Activated CD8-positive, alpha-beta memory T cell treated with anti-CD3 and anti-CD28 coated beads for 36 hours (primary cell): ENCODE data around the gene ZSCAN18. TPM values are rescaled to one million over a fixed set of nuclear protein-coding genes. Genes with fewer than 3 reads are reported as not detected.
"Not testable (repeated sequence)": the region's sequence is repeated elsewhere in the genome, so short reads cannot be mapped to it uniquely, and the experiment has no call there.

ENCODE experiments used
- CTCF ChIA-PET: fragments of 350-600 bp; sonication (Branson Sonifier 250); formaldehyde crosslinking; loops from one replicate; lab custom pipeline; 2021; ENCODE audit warnings: antibody characterized with exemption; lab: Charles Lee
- POLR2A ChIA-PET: fragments of 350-600 bp; sonication (Branson Sonifier 250); formaldehyde crosslinking; loops from one replicate; lab custom pipeline; 2021; ENCODE audit warnings: antibody characterized with exemption; lab: Charles Lee
- total RNA-seq, 2 experiments: library from RNA; stranded (reverse); gene quantifications; one replicate each; pipeline ENCODE4 v1.2.3, GENCODE V29; 2021

ZSCAN18 gene
- 10 to 100 TPM; 19.0 to 25.6 TPM for total RNA-seq

DNA sequence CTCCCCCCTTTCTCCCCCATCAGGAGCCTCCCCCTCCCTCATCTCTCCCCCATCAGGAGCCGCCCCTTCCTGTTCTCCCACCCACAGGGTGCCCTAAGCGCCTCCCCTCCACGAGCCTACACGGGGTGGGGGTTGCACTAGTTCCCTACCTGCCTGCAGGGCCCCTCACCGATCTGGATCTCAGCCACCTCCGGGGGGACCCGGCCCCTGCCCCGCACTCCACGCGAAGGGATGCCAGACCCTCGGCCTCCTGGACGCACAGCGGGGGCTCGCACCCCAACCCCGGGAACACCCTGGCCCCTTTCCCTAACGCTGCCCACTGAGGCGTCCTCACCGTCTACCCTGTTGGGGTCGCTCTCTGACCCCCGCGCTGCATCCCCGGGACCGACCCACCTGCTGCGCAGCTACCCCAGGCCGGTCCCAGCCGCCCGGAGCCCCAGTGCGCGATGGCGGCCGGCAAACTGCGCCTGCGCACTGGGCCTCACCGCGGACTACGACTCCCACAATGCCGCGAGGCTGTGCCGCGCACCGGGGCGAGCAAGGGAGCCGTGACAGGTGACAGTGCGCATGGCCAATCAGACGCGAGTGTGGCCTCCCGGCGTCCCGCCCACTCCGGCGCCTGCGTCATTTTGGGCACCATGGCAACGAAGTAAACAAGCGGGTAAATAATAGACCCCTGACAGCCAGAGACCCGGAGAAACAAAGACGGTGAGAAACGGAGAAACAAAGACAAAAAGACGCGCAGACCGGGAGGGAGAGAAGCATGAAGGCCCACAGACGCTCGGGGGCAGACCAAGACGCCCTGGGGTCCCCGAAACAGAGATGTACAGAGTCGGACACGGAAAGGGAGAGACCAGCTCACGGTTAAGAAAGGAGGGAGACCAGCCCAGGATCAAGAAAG is at the start of gene ZSCAN18:
ZSCAN18 (minus strand) TSS at position 451 of the 901 bp plus-strand sequence. CDS start 7,964 bp downstream, outside the sequence.
- ChIA-PET CTCF (no interaction called here), POLR2A (no interaction called here)

- CTCF ChIA-PET, POLR2A ChIA-PET: not testable (repeated sequence)
Measured at GRCh38 chr19:58147475-58147874, 49.4 kb upstream of the ZSCAN18 start.

GRCh38 chr19:58145849-58146248 is 47.8 kb upstream of the ZSCAN18 start:
- CTCF ChIA-PET, result no interaction called here
- POLR2A ChIA-PET, result interaction anchor here (0.6 kb wide), 1 partner anchor 512 kb away, joined by 3 read pairs; no protein-coding TSS in a partner anchor

- CTCF ChIA-PET, result no interaction called here
- POLR2A ChIA-PET, result no interaction called here
Measured at GRCh38 chr19:58134244-58134643, 36.2 kb upstream of the ZSCAN18 start.

DNA sequence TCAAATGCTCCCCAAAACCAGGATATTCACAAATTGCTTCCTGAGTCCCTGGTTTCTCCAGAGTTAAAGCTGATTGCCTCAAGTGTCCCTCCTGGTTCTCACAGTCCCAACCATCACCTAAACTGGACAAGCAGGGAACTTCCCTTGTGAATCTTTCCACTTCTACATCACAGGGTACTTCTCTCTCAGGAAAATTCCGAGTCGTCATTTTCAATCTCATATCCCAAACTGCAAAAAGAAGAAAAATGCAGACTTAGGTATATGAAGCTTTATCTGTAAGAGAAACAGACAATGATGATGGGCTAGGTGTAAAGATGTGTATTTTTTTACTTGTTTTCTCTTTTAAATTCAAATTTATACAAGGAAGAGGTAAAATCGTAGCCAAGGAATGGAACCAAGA is 31.3 kb upstream of the ZSCAN18 start:
- ChIA-PET CTCF (interaction anchor here (0.6 kb wide), 1 partner anchor 37 kb away, joined by 4 read pairs; no protein-coding TSS in a partner anchor), POLR2A (no interaction called here)

GRCh38 chr19:58128041-58128685 is 30.1 kb upstream of the ZSCAN18 start:
- ChIA-PET POLR2A (no interaction called here), CTCF (no interaction called here)

DNA sequence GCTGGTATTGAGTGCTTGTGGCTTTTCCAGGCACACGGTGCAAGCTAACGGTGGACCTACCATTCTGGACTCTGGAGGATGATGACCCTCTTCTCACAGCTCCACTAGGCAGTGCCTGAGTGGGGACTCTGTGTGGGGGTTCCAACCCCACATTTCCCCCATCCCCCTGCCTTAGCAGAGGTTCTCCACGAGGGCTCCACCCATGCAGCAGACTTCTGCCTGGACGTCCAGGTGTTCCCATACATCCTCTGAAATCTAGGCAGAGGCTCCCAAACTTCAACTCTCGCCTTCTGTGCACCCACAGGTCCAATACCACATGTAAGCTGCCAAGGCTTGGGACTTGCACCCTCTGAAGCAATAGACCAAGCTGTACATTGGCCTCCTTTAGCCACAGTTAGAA is 25.3 kb upstream of the ZSCAN18 start:
- CTCF ChIA-PET, result no interaction called here
- POLR2A ChIA-PET, result no interaction called here

- ChIA-PET CTCF (no interaction called here), POLR2A (no interaction called here)
Measured at GRCh38 chr19:58118979-58119733, 21.1 kb upstream of the ZSCAN18 start.

GRCh38 chr19:58117841-58118575 is 20.0 kb upstream of the ZSCAN18 start:
- POLR2A ChIA-PET, result no interaction called here
- CTCF ChIA-PET, result no interaction called here

GRCh38 chr19:58108546-58108817 is 10.5 kb upstream of the ZSCAN18 start:
- ChIA-PET POLR2A (no interaction called here), CTCF (no interaction called here)

GRCh38 chr19:58107778-58108545 is 9.9 kb upstream of the ZSCAN18 start:
- POLR2A ChIA-PET, result no interaction called here
- CTCF ChIA-PET, result no interaction called here

DNA sequence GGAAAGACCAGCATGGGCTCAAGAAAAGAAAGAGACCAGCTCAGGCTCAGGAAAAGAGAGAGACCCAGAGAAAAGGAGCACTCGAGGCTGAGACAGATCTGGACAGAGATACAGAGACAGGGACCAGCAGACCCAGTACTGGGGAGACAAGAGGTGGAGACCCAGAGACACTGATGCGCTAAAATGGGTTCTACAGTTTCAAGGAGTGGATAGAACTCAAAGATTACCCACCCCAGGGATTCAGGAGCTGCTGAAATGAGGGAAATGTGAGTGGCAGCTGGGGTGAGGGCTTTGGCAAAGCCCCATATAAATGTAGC is 609 bp upstream of the ZSCAN18 start:
- POLR2A ChIA-PET, result no interaction called here
- CTCF ChIA-PET, result no interaction called here

DNA sequence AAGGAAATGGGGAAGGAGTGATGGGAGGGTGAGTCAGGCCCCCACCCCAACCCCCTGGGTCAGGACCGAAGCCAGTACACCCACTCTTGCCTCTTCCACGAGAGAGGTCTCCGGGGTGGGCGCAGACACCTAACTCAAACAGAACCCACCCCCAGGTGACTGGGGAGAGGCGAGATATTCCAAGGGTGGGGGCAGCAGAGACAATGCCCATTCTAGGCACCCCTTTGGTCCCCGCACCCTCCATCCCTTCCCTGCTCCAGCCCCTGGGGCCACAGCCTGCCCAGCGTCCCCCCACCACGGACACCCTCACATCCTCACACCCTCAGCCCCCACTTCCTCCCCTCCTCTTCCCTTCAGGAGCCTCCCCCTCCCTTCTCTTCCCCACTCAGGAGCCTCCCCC is 682 bp downstream of the ZSCAN18 start:
- POLR2A ChIA-PET, result no interaction called here
- CTCF ChIA-PET, result no interaction called here

GRCh38 chr19:58096884-58097283 is 1.1 kb downstream of the ZSCAN18 start:
- CTCF ChIA-PET, result no interaction called here
- POLR2A ChIA-PET, result interaction anchor here (0.9 kb wide), 1 partner anchor 58 kb away, joined by 3 read pairs; no protein-coding TSS in a partner anchor

DNA sequence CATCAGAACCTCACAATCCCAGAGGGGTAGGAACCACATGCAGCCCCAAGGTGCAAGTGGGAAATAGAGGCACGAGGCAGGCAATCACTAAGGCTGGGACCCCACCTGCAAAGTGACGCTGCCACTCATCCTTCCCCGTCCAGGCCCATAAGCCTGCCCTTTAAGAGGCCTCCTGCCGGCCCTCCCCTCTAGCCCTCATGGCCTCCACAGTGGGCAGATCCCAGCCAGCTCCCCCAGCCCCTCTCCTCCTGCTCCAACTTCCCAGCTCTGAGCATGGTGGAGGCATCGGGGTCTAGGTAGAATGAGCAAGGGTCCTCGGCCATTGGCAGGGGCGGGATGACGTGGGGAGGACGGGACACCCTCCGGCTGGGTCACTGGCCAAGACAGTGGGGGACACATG is 2.7 kb downstream of the ZSCAN18 start:
- ChIA-PET POLR2A (no interaction called here), CTCF (no interaction called here)

GRCh38 chr19:58093071-58093470 is 5.0 kb downstream of the ZSCAN18 start:
- CTCF ChIA-PET, result no interaction called here
- POLR2A ChIA-PET, result interaction anchor here (0.6 kb wide), 1 partner anchor 343 kb away, joined by 3 read pairs; no protein-coding TSS in a partner anchor

- CTCF ChIA-PET, result interaction anchor here (0.6 kb wide), 1 partner anchor 156 kb away, joined by 3 read pairs; no protein-coding TSS in a partner anchor
- POLR2A ChIA-PET, result no interaction called here
Measured at GRCh38 chr19:58091251-58091995, 6.6 kb downstream of the ZSCAN18 start.

- ChIA-PET POLR2A (no interaction called here), CTCF (interaction anchor here (1.3 kb wide), 1 partner anchor 10 kb away, joined by 3 read pairs; no protein-coding TSS in a partner anchor)
Measured at GRCh38 chr19:58089846-58090245, 8.2 kb downstream of the ZSCAN18 start.
